ENCODE data around the gene FGF22.
"Not testable (repeated sequence)": the region's sequence is repeated elsewhere in the genome, so short reads cannot be mapped to it uniquely, and the experiment has no call there.

Gene FGF22

DNA sequence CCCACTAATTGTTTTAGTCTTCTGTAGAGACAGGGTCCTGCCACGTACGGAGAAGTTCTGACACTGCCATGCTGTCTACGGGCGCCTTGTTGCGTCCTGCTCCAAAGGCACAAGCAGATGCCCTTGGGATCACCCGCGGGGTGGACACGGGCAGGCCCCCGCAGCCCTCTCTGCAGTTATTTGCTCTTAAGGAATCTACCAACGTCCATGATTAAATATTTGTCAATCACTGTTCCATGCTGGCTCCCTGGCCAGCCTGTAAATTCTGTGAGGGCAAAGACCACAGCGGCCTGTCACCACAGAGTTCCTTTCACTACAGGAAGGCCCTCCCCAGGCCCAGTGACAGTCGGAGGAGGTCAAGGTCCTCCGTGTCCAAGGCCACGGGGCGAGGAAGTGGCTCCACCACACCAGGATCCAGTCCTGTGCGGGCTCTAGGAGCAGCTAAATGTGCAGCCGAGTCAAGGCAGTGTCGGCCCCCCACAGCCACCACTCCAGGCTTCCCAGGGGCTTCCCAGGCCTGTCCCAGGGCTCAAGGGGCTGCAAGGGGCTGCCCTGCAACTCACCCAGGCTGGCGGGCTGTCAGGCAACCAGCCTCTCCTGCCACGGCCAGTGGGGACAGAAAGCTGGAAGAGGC is 21.2 kb downstream of the FGF22 start:
- DNase-seq (ENCODE audit: low read depth), result no peak

DNA sequence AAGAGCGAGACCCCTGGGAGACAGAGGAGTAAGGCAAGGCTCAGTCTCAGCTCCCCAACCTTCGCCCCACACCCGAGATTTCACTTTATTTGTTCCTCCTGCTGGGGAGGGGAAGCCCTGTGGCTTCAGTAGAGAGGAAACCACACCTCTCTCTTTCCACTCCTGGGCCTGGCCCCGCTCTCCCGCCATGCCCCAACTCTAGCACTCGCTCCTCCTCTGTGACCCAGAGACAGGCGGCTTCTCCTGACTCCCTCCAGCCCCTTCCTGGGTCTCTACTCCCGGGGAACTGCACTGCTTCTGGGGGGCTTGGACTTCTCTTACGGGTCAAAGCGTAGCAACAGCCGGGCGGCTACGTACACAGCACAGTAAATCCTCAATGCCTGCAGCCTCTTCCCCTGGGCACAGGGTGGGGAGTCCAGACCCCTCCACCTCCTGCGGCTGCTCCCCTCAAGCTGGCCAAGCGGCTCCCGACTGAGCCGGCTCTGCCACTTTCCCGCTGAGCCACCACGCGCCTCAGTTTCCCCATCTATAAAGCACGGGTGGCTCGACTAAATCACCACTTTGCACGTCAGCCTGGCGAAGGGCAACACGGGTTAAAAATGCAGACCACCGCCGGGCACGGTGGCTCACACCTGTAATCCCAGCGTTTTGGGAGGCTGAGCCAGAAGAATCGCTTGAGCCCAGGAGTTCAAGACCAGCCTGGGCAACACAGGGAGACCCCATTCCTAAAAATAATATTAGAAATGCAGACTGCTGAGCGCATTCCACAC is 21.9 kb downstream of the FGF22 start:
- no peak for DNase-seq (ENCODE audit: low read depth)

DNA sequence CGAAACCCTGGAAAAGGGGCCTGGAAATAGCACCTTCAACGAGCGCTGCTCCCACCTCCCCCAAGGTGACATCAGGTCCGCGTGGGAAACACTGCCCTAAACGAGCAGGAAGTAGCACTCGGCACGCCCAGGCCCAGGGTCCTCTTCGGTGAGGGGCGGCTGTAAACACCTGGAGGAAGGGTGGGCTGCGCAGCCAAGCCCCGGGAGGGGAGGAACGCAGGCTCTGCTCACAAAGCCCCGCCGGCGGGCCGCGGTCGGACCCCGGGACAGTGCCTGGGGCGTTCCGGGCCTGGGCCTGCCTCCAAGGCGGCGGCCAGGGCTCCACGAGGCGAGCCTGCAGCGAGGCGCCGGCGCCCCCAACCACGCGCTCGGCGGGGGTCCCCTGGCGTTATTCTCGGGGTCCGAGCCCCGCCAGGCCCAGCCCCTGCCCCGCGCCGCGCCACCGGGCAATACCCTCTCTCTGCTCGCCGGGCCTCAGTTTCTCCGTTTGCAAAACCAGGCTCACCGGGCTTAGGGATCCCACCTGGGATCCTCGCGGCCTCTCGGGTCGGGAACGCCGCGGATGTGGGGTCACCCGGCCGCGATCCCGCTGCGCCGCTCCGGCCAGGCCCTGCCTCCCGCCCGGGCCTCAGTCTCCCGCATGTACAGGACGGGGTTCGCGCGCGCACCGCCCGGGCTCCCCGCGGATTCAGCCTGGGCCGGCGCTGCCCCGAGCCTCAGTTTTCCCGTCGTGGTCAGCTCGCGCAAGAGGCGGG is 22.7 kb downstream of the FGF22 start:
- DNase-seq (ENCODE audit: low read depth), result peak; percentile 34

DNA sequence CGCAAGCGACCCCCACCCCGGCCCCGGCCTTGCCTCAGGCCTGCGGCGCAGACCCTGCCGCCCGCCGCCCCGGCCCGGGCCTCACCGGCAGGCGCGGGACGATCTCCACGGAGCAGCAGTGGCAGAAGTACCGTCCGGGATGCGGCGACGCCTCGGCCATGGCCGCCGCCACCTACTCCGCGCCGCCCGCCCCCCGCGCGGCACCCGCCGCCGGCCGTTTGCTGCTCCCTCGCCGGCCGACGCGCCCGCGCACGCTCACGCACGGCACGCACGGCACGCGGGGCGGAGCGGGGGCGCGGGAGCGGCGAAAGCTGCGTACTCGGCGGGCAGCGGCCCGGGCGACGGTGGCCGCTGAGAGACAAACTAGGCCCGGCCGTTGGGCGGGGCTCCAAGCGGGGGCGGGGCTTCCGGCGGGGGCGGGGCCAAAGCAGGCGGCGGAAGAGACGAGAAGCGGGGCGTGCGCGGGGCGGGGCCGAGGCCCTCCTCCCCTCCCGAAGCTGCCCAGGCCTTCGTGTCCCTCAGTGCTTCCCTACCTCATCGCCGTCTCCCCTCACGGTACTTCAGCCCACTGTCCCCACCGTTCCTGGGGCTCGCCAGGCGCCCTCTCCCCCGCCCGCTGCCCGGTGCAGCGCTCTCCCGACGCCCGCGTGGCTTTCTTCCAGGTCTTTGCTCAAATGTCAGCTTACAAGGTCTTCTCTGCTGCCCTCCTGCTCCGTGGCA is 23.4 kb downstream of the FGF22 start, which contains the start of gene RNF126:
TSS of gene RNF126 (minus strand) at position 253 of the 720 bp plus-strand sequence. CDS start at position 160, 93 bp downstream.
- DNase-seq (ENCODE audit: low read depth), result peak; percentile 83

DNA sequence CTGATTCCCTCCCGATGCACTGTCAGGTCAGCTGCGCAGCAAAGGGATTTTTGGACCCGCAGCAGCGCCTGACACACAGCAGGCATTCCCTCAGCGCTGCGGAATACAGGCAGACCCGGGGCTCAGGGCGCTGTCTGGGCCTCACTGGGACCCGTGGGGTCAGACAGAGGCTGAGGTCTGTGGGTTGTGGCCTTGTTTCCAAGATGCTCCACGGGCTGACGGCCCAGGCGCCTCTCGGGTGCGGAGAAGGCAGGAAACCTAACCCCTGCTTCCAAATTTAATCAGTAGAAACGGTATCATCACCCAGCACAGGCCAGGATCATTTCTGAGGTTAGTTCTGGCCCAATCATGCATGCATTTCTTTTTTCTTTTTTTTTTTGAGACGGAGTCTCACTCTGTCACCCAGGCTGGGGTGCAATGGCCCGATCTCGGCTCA is 24.0 kb downstream of the FGF22 start:
- no peak for DNase-seq (ENCODE audit: low read depth)

DNA sequence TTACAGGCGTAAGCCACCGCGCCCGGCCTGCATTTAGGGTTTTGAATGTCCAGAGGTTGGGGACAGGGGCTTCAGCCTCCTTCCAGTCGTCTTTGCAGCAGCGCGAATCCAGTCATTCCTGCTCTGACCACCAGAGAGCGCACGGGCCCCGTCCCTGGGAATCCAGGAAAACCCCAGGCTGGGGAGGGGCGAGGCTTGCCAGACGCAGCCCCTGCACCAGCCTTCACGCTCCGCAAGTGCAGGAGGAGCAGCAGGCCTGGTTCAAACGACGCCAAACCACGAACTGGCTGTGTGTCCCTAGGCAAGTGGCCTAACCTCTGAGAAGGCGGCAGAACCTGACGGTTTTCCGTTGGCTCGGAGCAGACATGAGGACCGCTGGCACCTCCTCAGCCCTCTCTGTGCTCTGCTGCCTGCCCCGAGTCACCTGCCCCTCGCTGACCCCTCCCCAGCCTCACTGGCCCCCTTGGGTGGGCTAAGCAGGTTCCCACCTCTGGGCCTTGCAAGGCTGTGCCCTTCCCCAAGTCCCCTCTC is 25.3 kb downstream of the FGF22 start:
- DNase-seq (ENCODE audit: low read depth), result peak; percentile 65

DNA sequence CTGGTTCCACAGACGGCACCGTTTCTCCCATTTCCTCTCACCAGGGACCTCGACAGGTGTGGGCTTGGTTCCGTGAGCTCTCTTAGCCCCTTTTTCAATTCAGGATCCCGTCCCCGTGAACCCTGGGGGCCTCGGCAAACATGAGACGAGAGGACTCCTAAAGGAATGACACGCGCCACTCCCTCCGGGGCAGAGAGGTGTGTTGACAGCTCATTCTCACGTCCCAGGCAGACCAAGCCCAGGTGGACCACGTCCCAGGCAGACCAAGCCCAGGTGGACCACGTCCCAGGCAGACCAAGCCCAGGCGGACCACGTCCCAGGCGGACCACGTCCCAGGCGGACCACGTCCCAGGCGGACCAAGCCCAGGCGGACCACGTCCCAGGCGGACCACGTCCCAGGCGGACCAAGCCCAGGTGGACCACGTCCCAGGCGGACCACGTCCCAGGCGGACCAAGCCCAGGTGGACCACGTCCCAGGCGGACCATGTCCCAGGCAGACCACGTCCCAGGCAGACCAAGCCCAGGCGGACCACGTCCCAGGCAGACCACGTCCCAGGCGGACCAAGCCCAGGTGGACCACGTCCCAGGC is 27.4 kb downstream of the FGF22 start:
- DNase-seq (ENCODE audit: low read depth), result not testable (repeated sequence)

DNA sequence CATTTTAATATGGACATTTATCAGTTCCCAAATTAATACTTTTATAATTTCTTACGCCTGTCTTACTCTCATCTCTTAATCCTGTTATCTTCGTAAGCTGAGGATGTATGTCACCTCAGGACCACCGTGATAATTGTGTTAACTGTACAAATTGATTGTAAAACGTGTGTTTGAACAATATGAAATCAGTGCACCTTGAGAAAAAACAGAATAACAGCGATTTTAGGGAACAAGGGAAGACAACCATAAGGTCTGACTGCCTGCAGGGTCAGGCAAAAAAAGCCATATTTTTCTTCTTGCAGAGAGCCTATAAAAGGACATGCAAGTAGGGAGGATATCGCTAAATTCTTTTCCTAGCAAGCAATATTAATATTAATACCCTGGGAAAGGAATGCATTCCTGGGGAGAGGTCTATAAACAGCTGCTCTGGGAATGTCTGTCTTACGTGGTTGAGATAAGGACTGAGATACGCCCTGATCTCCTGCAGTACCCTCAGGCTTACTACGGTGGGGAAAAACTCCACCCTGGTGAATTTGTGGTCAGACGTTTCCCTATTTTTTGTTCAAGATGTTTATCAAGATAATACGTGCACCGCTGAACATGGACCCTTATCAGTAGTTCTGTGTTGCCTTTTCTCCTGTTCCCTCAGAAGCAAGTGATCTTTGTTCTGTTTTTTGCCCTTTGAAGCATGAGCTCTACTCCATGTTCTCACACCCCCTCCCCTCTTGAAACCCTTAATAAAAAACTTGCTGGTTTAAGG is 29.2 kb downstream of the FGF22 start:
- peak; percentile 91 for DNase-seq (ENCODE audit: low read depth)

DNA sequence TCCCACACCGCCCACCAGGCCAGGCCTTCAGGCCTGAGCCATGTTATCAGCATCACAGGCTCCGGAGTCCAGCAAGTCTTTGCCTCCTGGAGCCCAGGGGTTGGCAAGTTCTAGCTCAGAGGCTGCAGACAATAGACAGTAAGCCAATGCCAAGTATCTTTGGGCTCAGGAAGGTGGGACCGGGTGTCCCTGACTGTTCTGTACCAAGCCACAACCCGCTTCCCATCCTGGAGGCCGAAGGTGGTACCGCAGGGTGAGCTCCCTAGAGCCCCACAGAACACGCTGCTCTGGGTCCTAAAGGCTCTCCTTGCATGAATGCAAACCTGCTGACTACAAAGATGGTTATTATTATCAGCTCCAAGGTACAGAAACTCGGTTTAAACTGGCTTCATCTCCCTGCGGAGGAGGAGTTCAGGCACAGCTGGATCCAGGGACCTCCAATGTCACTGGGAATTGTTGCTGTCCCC is 31.0 kb downstream of the FGF22 start:
- no peak for DNase-seq (ENCODE audit: low read depth)

DNA sequence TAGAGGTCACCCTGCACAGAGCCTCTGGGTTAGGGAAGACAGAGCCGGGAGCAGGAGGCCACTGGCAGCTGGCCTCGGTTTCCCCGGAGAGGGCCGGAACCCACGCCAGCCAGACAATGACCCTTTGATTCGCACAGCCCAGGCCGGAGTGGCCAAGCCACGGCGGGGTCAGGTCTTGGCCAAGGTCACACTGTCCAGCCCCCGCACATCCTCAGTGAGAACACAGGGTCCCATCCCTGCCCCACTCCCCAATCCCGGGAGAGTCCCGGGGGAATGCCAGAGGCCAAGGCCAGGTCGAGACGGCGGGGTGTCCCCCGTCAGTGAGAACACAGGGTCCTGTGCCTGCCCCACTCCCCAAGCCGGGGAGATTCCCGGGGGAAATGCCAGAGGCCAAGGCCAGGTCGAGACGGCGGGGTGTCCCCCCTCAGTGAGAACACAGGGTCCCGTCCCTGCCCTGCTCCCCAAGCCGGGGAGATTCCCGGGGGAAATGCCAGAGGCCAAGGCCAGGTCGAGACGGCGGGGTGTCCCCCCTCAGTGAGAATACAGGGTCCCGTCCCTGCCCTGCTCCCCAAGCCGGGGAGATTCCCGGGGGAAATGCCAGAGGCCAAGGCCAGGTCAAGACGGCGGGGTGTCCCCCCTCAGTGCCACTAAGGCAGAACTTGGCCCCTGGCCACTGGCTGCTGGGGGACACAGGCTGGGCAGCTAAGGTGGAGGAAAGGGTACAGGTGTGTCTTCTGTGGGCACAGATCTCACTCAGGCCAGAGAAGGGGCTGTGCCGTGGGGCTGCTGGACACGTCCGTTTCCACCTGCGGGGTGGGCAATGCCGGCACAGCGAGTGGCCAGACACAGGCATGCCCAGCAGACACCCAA is 34.8 kb downstream of the FGF22 start:
- DNase-seq (ENCODE audit: low read depth), result no peak

DNA sequence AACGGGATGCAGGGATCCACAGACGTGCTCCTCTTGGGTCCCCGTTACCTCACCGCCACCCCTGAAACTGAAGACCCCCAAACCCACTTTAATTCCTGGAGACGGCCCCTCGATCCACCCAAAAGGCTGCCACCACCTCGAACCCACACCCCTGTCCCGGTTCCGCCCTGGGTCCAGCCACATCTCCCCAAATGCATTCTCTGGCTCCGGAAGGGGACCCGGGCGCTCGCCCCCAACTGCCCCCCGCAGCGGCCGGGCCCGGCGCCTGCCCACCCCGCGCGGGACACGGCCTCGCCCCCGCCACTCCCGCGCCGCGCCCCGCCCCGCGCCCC is 36.3 kb downstream of the FGF22 start:
- no peak for DNase-seq (ENCODE audit: low read depth)

DNA sequence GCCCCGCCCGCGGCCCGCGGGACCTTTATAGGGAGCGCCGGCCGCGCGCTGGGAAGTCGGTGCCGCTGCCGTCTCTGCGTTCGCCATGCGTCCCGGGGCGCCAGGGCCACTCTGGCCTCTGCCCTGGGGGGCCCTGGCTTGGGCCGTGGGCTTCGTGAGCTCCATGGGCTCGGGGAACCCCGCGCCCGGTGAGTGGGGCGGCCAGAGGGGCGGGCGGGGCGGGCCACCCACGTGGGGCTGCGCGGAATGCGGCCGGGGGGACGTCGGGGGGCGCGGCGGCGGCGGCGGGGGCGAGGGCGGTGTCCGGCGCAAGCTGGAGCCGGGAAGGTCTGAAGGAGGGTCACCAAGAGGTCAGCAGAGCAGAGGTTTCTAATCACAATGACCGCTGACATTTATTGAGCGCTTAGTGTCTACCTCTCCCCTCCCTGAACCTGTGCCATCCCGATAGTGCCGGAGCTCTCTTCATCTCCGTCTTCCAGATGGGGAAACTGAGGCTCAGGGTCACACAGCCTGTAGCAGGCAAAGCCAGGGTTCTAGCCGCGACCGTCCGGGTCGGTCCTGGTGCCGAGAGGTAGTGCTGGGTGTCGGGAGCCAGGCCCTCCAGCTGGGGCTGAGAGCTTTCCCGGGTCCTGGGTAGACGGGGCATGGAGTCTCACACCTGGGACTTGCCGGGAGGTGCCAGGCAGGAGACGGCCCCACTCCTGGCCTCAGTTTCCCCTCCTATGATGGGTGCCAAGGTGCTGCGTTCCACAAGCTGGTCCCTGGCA is 36.8 kb downstream of the FGF22 start, which contains the start of gene FSTL3:
TSS of gene FSTL3 (plus strand) at position 54 of the 767 bp plus-strand sequence. CDS start at position 86, 32 bp downstream.
- DNase-seq (ENCODE audit: low read depth), result peak; percentile 46

DNA sequence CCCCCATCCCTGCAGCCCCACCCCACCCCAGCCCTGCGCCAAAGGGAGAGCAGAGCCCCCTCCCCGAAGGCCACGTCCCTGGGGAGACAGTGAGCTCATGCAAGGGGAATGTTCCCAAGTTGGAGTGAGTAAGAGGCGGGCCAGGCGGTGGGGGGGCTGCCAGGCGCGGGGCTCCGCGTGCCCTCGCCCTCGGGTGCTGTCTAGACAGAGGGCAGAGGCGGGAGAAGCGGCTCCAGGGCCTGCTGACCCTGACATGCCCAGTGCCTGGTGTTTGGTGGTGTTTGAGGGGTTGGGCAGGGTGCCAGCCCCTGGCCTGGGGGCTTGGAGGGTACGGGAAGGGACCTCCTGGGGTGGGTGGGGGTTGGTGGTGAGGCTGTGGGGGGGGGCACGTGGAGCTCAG is 37.5 kb downstream of the FGF22 start:
- DNase-seq (ENCODE audit: low read depth), result peak; percentile 86

DNA sequence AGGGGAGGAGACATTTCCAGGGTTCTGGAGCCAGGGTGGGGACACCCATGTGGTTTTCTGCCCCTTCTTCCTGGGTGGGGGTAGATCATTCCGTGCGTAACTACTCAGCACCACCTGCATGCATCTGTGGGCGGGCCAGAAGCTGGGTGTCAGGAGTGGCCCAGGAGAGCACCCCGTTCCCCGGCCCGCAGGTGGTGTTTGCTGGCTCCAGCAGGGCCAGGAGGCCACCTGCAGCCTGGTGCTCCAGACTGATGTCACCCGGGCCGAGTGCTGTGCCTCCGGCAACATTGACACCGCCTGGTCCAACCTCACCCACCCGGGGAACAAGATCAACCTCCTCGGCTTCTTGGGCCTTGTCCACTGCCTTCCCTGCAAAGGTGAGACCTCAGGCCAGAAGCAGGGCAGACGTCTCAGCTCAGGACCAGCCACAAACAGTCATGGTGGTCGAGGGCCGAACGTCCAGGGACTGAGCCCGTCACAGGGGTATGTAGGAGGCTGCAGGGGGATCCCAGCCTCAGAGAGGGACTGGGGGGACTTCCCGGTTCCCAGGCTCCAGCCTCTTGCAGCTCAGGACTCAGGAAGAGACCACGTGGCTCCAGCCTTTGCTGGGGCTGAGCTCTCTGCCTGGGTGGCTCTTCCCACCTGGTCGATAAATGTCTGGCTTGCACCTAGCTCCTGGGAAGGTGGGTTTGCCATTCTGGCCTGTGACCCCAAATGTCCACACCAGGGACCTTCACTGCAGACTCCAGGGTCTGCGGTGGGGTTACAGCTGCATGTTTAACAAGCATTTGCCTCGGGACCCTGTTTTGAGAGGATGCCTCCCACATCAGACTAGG is 38.1 kb downstream of the FGF22 start:
- peak; percentile 50 for DNase-seq (ENCODE audit: low read depth)

DNA sequence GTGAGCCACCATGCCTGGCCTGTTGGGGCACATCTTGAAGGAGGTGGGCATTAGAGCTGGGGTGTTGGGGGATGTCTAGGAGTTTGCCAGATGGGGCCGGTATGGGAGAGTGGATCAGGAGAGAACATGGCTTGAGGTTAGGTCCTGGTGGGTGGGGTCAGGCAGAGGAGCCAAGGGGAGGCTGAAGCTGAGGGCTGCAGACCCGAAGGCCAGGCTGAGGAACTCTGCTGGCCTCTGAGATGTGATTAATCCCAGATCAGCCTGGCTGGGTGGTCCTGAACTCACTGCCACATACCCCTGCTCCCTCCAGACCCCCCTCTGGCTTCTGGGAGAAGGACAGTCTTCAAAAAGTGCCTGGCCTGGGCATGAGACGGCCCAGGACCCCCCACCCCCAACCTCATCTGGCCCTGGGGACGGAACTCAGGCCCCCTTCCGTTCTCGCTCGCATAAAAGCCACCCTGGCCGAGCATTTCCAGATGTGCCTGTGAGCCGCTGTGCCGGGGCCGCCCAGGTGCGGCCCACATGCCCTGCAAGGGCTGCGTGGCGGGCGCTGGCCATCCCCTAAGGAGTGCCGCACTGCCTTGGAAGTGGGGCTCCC is 39.2 kb downstream of the FGF22 start:
- DNase-seq (ENCODE audit: low read depth), result no peak

DNA sequence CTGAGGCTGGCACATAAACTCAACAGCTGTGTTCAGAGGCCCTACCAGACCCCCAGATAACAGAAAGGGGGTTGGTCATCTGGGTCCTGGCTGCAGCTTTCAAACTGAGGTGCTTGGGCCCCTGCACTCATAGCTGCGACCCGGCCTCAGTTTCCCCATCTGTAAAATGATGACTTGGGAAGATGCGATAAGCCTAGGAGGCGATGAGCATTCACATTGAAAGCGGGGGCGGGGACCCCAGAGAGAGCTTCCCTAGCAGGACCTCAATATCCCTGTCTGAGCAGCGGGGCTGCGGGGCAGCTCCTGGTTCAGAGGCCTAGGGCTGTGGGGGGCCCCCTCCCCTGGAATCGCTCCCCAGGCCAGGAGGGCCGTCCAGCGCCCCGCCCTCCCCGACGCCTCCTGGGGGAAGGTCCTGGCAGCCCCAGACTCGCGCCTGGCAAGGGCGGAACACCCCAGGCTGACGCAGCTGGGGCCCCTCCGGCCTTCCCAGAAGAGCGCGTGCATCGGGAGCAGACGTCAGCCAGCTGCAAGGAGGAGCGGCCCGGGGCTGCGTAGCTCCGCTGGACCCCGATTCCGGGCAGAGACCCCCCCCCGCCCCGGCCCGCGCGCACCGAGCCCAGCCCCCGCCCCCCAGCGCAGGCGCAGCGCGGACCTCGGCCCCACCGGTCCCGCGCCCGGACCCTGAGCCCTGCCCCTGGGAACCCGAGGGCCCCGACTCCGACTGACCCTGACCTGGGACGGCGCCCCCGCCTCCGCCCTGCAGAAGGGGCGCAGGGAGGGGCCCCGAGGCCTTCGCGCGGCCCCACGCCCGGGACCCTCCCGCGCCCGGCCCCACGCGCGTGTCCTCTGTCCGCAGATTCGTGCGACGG is 40.0 kb downstream of the FGF22 start:
- DNase-seq (ENCODE audit: low read depth), result peak; percentile 78
